ENCODE results near the gene MKNK1. TPM values are rescaled to one million over a fixed set of nuclear protein-coding genes. Genes with fewer than 3 reads are reported as not detected.

Gene MKNK1
- total and polyA plus RNA-seq, 7 donors, result 19.3 to 52.6 (median 34.6) TPM

DNA sequence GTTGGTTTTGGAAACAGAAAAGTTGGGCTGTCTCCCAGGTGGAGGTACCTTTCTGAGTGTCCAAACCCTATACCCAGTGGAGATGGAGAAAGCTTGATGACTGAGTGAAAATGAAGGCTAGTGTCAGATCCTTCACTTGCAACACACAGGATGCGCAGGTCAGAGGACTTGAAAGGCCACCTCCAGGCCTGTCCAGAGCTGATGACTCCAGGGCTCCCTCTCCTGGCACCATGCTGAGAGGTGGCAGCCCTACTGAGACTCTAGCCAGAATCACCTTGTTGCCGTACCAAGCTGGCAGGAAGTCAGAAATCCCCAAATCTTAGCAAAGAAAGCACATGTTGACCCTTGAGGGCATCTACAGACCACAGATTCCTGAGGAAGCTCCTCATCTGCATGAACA is 69.0 kb downstream of the MKNK1 start:
- peak; percentile 23 for TF ChIP-seq CTCF (IDR thresholded peaks at IDR 0.05)
- WGBS, 3 donors, result 52 to 67% (median 56%) methylated on average over 2 of the region's 2 CpGs
- Histone ChIP-seq H3K36me3 (ENCODE audit: insufficient read depth in 1 of 2, low read depth in 1 of 2) (no peaks in the 10 kb centered on the region), H3K4me3 (no peak overlapping the region), H3K9me3 (no peaks in the 10 kb centered on the region), H3K27ac (no peak overlapping the region), H3K27me3 (ENCODE audit: insufficient read depth in 3 of 3, low read length in 2 of 3) (no peaks in the 10 kb centered on the region), H3K4me1 (no peaks in the 10 kb centered on the region)
- DNase-seq (no peak), ATAC-seq (peak in 1 of 4 donors; percentile 28)
- intact Hi-C loops (cut with DNase I), result no loop called here

DNA sequence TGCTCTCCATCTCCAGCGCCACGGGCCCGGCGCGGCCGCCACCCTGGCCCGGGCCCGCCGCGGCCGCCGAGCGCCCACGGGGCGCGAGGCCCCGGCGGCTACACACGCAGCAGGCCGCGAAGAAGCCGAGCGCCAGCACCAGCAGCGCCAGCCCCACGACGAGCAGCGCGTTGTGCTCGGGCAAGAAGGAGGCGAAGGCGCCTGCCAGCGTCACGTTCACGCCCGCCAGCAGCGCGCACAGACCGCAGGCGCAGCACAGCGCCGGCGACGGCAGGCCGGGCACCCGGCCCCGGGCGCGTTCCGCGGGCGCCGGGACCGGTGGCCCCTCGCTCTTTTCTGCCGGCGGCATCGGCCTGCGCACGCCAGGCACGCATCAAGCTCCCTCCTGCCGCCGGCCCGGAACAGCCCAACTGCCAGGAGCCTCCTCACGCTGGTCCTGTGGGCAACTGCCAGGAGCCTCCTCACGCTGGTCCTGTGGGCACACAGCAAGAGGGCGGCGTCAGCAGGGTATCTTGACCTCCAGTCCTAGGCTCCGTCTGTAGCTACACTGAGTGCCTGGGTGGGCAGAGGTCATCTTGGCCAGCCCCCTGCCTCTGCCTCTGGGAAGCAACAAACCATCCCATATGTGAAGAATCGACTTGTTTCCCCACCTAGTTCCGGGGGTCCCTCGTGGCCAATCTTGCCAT is 70.7 kb downstream of the MKNK1 start:
- ATAC-seq, result peak; percentile 40 to 61 (median 52)
- no peaks in the 10 kb centered on the region for H3K36me3 ChIP-seq (ENCODE audit: insufficient read depth in 1 of 2, low read depth in 1 of 2)
- no peak overlapping the region for H3K27ac ChIP-seq
- peak overlapping the region; percentile 62 for H3K4me3 ChIP-seq
- no peak for TF ChIP-seq CTCF (IDR thresholded peaks at IDR 0.05)
- 5 to 7% (median 7%) methylated on average over 47 to 71 of the region's 71 CpGs for WGBS, 3 donors
- no peaks in the 10 kb centered on the region for H3K4me1 ChIP-seq
- intact Hi-C loops (cut with DNase I), result loop anchor here (5.0 kb wide), 1 partner anchor 189 kb away; no protein-coding TSS in a partner anchor
- peaks cover 0 to 9% (median 3%) of the 10 kb centered on the region in 3 donors for H3K27me3 ChIP-seq (ENCODE audit: insufficient read depth in 3 of 3, low read length in 2 of 3)
- DNase-seq, result peak; percentile 46 to 75
- H3K9me3 ChIP-seq, result no peaks in the 10 kb centered on the region

DNA sequence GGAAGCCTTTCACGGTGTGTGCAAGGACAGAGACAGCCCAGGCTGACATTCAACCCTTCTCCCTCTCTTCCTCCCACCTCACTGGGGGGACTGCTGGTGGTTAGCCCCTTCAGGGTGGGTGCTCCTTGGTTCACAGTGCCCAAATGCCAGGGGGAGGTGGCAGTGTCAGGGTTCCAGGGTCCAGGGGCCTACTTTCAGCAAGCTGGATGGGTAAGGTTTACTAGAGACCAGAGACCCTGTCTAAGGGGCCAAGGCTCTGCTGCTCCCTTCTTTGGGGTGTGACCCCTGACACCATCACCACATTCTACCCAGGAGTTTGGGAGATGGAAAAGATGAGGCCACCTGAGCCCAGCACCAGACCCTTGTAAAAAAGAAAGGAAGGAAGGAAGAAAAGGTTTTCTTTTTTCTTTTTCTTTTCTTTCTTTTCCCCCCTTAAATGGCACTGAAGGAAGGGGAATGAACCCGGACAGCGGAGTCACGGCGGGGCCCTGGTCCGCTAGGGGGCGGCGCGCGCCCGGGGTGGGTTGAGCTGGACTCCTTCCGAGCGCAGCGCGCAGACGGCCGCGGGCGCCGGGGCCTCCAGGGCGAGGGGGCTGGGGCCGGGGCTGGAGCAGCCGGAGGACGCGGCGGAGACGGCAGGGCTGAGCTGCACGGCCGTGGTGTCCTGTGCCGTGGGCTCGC is 71.4 kb downstream of the MKNK1 start:
- H3K27ac ChIP-seq, result no peak overlapping the region
- H3K4me1 ChIP-seq, result no peaks in the 10 kb centered on the region
- peaks cover 0 to 10% (median 3%) of the 10 kb centered on the region in 3 donors for H3K27me3 ChIP-seq (ENCODE audit: insufficient read depth in 3 of 3, low read length in 2 of 3)
- H3K36me3 ChIP-seq (ENCODE audit: insufficient read depth in 1 of 2, low read depth in 1 of 2), result no peaks in the 10 kb centered on the region
- 2 to 3% (median 2%) methylated on average over 22 to 31 of the region's 31 CpGs for WGBS, 3 donors
- DNase-seq (peak; percentile 73 to 83), ATAC-seq (peak; percentile 79 to 90 (median 83))
- TF ChIP-seq CTCF (IDR thresholded peaks at IDR 0.05), result peak; percentile 62
- peak overlapping the region; percentile 62 for H3K4me3 ChIP-seq
- intact Hi-C loops (cut with DNase I), result loop anchor here (5.0 kb wide), 1 partner anchor 190 kb away; no protein-coding TSS in a partner anchor
- H3K9me3 ChIP-seq, result no peaks in the 10 kb centered on the region

- intact Hi-C loops (cut with DNase I), result loop anchor here (5.0 kb wide), 1 partner anchor 190 kb away; no protein-coding TSS in a partner anchor
- DNase-seq (no peak), ATAC-seq (no peak)
- H3K4me3 ChIP-seq, result no peak overlapping the region
- H3K4me1 ChIP-seq, result no peaks in the 10 kb centered on the region
- H3K27me3 ChIP-seq (ENCODE audit: insufficient read depth in 3 of 3, low read length in 2 of 3), result peaks cover 0 to 10% (median 3%) of the 10 kb centered on the region in 3 donors
- H3K27ac ChIP-seq, result no peak overlapping the region
- 65 to 74% (median 70%) methylated on average over 3 of the region's 3 CpGs for WGBS, 3 donors
- TF ChIP-seq CTCF (IDR thresholded peaks at IDR 0.05), result no peak
- H3K36me3 ChIP-seq (ENCODE audit: insufficient read depth in 1 of 2, low read depth in 1 of 2), result no peaks in the 10 kb centered on the region
- H3K9me3 ChIP-seq, result no peaks in the 10 kb centered on the region
Observed at GRCh38 chr1:46532095-46532494, 72.0 kb downstream of the MKNK1 start.

All from psoas muscle (tissue), 8 donors.